Astrocyte of the hippocampus (primary cell): ENCODE measurements around the gene CBR4.

Source experiments
- DNase-seq: peaks from one replicate; pipeline ENCODE4 v3.0.0; 2011; ENCODE audit warnings: low read depth, low spot score

Gene CBR4

GRCh38 chr4:169033660-169034059 is 23.6 kb upstream of the CBR4 start:
- DNase-seq = no peak

DNA sequence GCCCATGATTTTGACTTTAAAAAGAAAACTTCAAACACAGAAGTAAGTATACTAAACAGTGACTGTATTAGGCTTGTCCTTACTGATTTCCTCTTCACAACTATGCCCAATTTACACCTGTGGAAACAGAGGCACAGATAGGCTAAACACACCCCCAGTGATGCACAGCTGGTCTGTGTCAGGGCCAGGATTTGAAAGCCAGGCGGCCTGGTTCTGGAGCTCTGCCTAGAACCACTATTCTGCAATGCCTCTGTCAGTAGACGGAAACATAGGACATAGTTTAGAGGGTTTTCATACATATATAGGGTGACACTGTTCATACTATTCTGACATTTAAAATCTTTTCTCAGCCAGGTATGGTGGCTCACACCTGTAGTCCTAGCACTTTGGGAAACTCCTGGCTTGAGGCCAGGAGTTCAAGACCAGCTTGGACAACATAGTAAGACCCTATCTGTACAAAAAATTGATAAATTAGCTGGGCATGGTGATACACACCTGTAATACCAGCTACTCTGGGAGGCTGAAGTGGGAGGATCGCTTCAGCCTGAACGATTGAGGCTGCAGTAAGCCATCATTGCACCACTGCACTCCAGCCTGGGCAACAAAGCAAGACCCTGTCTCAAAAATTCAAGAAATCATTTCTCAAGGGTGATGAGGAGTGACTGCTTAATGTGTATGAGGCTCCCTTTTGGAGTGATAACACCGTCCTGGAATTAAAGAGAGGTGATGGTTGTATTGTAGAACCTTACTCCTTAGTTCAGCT is 23.0 kb upstream of the CBR4 start:
- no peak for DNase-seq

DNA sequence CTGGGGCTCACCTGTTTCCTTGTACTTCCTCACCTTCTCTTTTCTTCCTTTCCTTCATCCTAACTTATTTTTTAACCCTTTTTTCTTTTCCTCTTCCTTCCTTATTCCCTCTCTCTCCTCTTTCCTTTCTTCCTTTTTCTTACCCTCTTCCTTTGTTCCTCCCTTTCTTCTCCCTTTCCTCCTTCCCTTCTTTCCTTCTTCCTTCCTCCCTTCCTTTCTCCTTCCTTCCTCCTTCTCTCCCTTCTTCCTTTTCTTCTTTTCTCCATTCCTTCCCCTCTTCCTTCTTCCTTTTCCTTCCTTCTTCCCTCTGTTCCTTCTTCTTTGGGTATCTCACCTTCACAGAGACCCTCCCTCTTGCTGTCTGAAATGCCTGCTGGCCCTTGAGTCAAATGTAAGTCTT is 22.1 kb upstream of the CBR4 start:
- DNase-seq = no peak

GRCh38 chr4:169031392-169031791 is 21.3 kb upstream of the CBR4 start:
- DNase-seq = no peak

DNA sequence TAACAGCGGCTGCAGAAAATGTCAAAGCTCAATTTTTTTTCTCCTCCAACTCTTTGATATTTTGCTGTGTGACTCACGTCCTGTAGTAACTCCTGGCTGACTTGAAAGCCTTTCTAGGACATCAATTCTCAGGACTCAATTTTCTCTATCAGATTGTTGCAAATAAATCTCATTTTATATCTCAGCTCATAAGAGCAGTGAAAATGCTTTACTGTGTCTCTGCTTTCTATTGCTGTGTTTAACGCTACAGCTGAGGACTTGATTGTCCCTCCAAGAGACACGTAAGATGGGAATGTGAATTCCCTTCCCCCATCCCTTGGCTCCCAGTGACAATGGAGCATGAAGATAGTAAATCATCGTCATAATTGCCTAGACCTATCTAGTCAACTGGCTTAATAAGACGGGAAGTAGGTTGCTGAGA is 20.5 kb upstream of the CBR4 start:
- DNase-seq = peak; percentile 23

DNA sequence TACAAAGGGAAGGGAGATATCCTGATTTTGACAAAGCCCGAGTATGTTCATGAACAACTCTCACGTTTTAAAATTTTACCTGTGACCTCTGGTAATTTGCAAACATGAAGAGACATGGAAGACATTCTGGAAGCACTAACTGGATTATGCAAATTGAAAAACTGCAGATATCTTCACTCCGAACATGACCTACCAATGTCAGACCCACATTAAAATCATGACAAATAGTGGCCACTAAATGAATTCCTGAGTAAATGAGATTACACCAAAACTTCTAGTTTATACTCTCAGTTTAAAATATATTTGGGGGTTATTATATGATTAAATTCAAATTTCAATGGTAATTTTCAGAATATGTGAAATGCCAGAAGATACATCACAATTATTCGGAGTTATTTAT is 19.9 kb upstream of the CBR4 start:
- no peak for DNase-seq

GRCh38 chr4:169027663-169028062 is 17.6 kb upstream of the CBR4 start:
- DNase-seq = no peak

DNA sequence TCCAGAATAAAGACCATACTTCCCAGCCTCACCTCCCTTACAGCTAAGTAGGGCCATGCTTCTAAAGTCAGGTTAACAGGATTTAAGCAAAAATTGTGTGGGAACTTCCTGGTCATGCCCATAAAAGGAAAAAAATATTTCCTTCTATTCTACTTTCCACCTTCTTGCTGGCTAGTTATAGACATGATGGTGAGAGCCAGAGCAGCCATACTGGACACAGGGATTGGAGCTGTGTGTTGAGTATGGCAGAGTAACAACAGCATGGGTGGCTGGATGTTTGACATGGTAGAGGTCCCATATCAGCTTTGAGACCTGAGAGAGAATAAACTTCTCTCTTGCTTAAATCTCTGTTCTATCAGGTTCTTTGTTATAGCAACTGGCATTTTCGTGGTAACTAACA is 15.1 kb upstream of the CBR4 start:
- DNase-seq = no peak

- DNase-seq = peak; percentile 63
Measured at GRCh38 chr4:169024762-169025161, 14.7 kb upstream of the CBR4 start.

- DNase-seq = no peak
Measured at GRCh38 chr4:169018406-169018805, 8.4 kb upstream of the CBR4 start.

DNA sequence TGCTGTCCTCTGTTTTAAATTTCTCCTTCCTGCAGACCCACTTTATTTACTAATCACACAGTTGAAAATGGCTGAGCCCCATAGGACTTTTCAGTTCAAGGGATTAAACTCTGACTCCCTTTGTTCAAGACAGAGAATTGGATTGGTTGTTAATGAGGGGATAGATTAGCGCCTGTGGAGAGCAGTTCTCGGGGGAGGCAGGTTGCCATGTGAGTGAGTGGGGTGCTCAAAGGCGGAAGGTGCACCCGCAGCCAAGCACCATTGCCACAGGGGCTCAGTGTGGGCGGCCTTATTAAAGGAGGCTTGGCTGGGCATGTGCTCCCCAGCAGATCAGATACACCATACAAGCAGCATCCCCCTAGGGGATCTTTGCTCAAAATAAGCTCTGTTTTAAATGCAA is 7.9 kb upstream of the CBR4 start:
- DNase-seq = no peak

- DNase-seq = no peak
Measured at GRCh38 chr4:169015186-169015623, 5.2 kb upstream of the CBR4 start.

GRCh38 chr4:169014586-169014985 is 4.5 kb upstream of the CBR4 start:
- no peak for DNase-seq

GRCh38 chr4:169013396-169013795 is 3.3 kb upstream of the CBR4 start:
- no peak for DNase-seq

GRCh38 chr4:169012049-169012448 is 2.0 kb upstream of the CBR4 start:
- DNase-seq = no peak

GRCh38 chr4:169009286-169010124 is 550 bp downstream of the CBR4 start:
- peak; percentile 73 for DNase-seq

- DNase-seq = peak; percentile 45
Measured at GRCh38 chr4:169005453-169006099, 4.5 kb downstream of the CBR4 start.

DNA sequence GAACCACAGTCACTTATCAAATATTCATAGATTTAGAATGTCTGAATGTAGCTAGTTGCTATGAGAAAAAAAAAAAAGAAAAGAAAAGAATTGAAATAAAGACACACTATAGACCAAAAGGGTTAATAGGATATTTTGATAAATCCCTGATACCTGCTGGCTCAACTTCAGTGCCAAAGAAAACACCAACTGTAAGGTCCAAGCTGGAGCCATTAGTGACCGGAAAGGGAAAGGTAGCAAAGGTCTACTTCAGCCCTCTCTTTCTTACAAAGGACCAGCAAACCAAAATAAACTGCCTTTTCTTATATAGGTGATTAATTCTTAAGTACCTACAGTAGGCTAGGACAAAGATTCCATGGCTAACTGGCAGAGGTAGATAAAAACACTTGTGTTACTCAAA is 9.7 kb downstream of the CBR4 start:
- no peak for DNase-seq

GRCh38 chr4:168999809-169000208 is 10.2 kb downstream of the CBR4 start:
- peak; percentile 50 for DNase-seq

GRCh38 chr4:168998596-168998995 is 11.5 kb downstream of the CBR4 start:
- DNase-seq = no peak

GRCh38 chr4:168995537-168996295 is 14.3 kb downstream of the CBR4 start:
- no peak for DNase-seq

- no peak for DNase-seq
Measured at GRCh38 chr4:168994958-168995357, 15.1 kb downstream of the CBR4 start.
